CD4-positive, alpha-beta T cell treated with Interleukin-1 beta for 1 hour (primary cell): ENCODE results near the gene MED4.

Source experiments
- DNase-seq, 2 donors: peaks; one replicate each; pipeline ENCODE4 v3.0.0-alpha.2; 2020 to 2022

Gene MED4

GRCh38 chr13:48094781-48095502 lies at the start of gene MED4:
Gene MED4 (minus strand): TSS chr13:48095104. CDS start chr13:48095078, 26 bp downstream.
- DNase-seq, result peak; percentile 96 to 98

GRCh38 chr13:48144413-48145035 lies 49.6 kb upstream of the MED4 start:
- peak in 1 of 2 donors; percentile 55 for DNase-seq

- DNase-seq, result no peak
Measured at GRCh38 chr13:48142436-48142835, 47.5 kb upstream of the MED4 start.

- DNase-seq, result no peak
Measured at GRCh38 chr13:48138270-48138669, 43.4 kb upstream of the MED4 start.

- no peak for DNase-seq
Measured at GRCh38 chr13:48132961-48133360, 38.1 kb upstream of the MED4 start.

GRCh38 chr13:48131533-48131932 lies 36.6 kb upstream of the MED4 start:
- DNase-seq, result no peak

- DNase-seq, result peak; percentile 51 to 79
Measured at GRCh38 chr13:48126944-48127830, 32.3 kb upstream of the MED4 start.

GRCh38 chr13:48125794-48126228 lies 30.9 kb upstream of the MED4 start:
- DNase-seq, result no peak

GRCh38 chr13:48123812-48124211 lies 28.9 kb upstream of the MED4 start:
- DNase-seq, result no peak

GRCh38 chr13:48121733-48122132 lies 26.8 kb upstream of the MED4 start:
- no peak for DNase-seq

- no peak for DNase-seq
Measured at GRCh38 chr13:48120241-48120640, 25.3 kb upstream of the MED4 start.

- DNase-seq, result no peak
Measured at GRCh38 chr13:48118030-48118429, 23.1 kb upstream of the MED4 start.

GRCh38 chr13:48116808-48117207 lies 21.9 kb upstream of the MED4 start:
- no peak for DNase-seq

GRCh38 chr13:48113756-48114130 lies 18.8 kb upstream of the MED4 start:
- DNase-seq, result no peak

- DNase-seq, result no peak
Measured at GRCh38 chr13:48112896-48113755, 18.2 kb upstream of the MED4 start.

GRCh38 chr13:48110931-48111721 lies 16.2 kb upstream of the MED4 start:
- no peak for DNase-seq

GRCh38 chr13:48110132-48110868 lies 15.4 kb upstream of the MED4 start:
- no peak for DNase-seq

GRCh38 chr13:48108106-48108505 lies 13.2 kb upstream of the MED4 start:
- no peak for DNase-seq

GRCh38 chr13:48097793-48098192 lies 2.9 kb upstream of the MED4 start:
- no peak for DNase-seq

GRCh38 chr13:48096670-48097069 lies 1.8 kb upstream of the MED4 start:
- DNase-seq, result no peak

GRCh38 chr13:48094404-48094780 lies 512 bp downstream of the MED4 start:
- peak in 1 of 2 donors; percentile 10 for DNase-seq
